PC-3 (cell line): ENCODE measurements around the gene SAMD9L. TPM values are rescaled to one million over a fixed set of nuclear protein-coding genes. Genes with fewer than 3 reads are reported as not detected.

Source experiments
- ATAC-seq: fragments of 200-7000 bp; cut with Tn5 transposase; 2 replicates; pipeline ENCODE4 v1.9.1; 2020; ENCODE audit warnings: mild to moderate bottlenecking, moderate library complexity
- BruUV-seq: library from RNA; stranded (reverse); fragments of 400-500 nt; replicated peaks from 2 replicates; lab custom pipeline; 2021; lab: Mats Ljungman, UMichigan
- CTCF ChIA-PET: fragments of 300-600 bp; sonication (Branson Sonifier 250); formaldehyde crosslinking; loops from one replicate; lab custom pipeline; 2022; ENCODE audit warnings: antibody characterized with exemption; lab: Charles Lee
- POLR2A ChIA-PET: fragments of 300-600 bp; sonication (Branson Sonifier 250); formaldehyde crosslinking; loops from one replicate; lab custom pipeline; 2022; ENCODE audit warnings: antibody characterized with exemption; ENCODE audit not compliant: unreplicated experiment; lab: Charles Lee
- DNase-seq: peaks from one replicate; pipeline ENCODE4 v3.0.0-alpha.2; 2015
- H2AFZ ChIP-seq: fragments of 300-600 bp; sonication (generic); 2 replicates; pipeline ENCODE4 v1.6.0; 2016; ENCODE audit warnings: antibody characterized with exemption, low read length
- H3F3A ChIP-seq: fragments of 300-600 bp; sonication (generic); one replicate; pipeline ENCODE4 v1.6.0; 2017; ENCODE audit warnings: antibody characterized with exemption, low read length, control low read depth, mild to moderate bottlenecking; ENCODE audit not compliant: unreplicated experiment
- H3K27ac ChIP-seq: fragments of 300-600 bp; sonication (generic); 2 replicates; pipeline ENCODE4 v1.5.1; 2016; ENCODE audit warnings: mild to moderate bottlenecking, low read length
- H3K27me3 ChIP-seq: fragments of 300-600 bp; sonication (generic); 2 replicates; pipeline ENCODE4 v1.6.1; 2016; ENCODE audit warnings: low read length, mixed read lengths
- H3K36me3 ChIP-seq: fragments of 300-600 bp; sonication (generic); 2 replicates; pipeline ENCODE4 v1.6.1; 2016; ENCODE audit warnings: low read depth, mixed run types, low read length, mixed read lengths
- H3K4me1 ChIP-seq: fragments of 300-600 bp; sonication (generic); 2 replicates; pipeline ENCODE4 v1.5.1; 2016; ENCODE audit warnings: low read length; ENCODE audit not compliant: insufficient read depth
- H3K4me2 ChIP-seq: fragments of 300-600 bp; sonication (generic); 2 replicates; pipeline ENCODE4 v1.6.0; 2016; ENCODE audit warnings: low read length
- H3K4me3 ChIP-seq: fragments of 300-600 bp; sonication (generic); 2 replicates; pipeline ENCODE4 v1.5.1; 2016; ENCODE audit warnings: mild to moderate bottlenecking, low read length, mixed read lengths
- H3K79me2 ChIP-seq: fragments of 300-600 bp; sonication (generic); 2 replicates; pipeline ENCODE4 v1.6.1; 2017; ENCODE audit warnings: low read length, mixed read lengths
- H3K9ac ChIP-seq: fragments of 300-600 bp; sonication (generic); 2 replicates; pipeline ENCODE4 v1.6.0; 2016; ENCODE audit warnings: mild to moderate bottlenecking, low read length
- H3K9me2 ChIP-seq: fragments of 300-600 bp; sonication (generic); replicated peaks from 2 replicates; pipeline ENCODE4 v1.6.1; 2016; ENCODE audit warnings: mixed run types, low read length, mixed read lengths
- H3K9me3 ChIP-seq: fragments of 300-600 bp; sonication (generic); 2 replicates; pipeline ENCODE4 v1.6.1; 2016; ENCODE audit warnings: low read length, mixed read lengths
- H4K20me1 ChIP-seq: fragments of 300-600 bp; sonication (generic); 2 replicates; pipeline ENCODE4 v1.6.1; 2016; ENCODE audit warnings: low read length, mixed read lengths
- EZH2 ChIP-seq: fragments of 300-600 bp; sonication (generic); IDR thresholded peaks from one replicate; pipeline ENCODE4 v1.6.1; 2017; ENCODE audit warnings: antibody characterized with exemption, mild to moderate bottlenecking, low read length; ENCODE audit not compliant: unreplicated experiment
- EZH2phosphoT487 ChIP-seq: fragments of 300-600 bp; sonication (generic); IDR thresholded peaks from 2 replicates; pipeline ENCODE4 v1.6.1; 2018; ENCODE audit warnings: mild to moderate bottlenecking, antibody characterized with exemption, low read length, borderline replicate concordance
- intact Hi-C: fragments of 100-400 bp; cut with micrococcal nuclease; formaldehyde crosslinking; loops from 2 replicates; pipeline ENCODE4 v1.9.0; 2023
- total RNA-seq: library from RNA; depleted of rRNA; stranded (reverse); fragments of >200 nt; gene quantifications from 2 replicates; pipeline ENCODE4 v1.2.3, GENCODE V29; 2014
- TF ChIP-seq, protein P1 (sequence below): fragments of 300-600 bp; sonication (generic); conservative IDR thresholded peaks from 2 replicates; pipeline ENCODE4 v1.5.1; 2017; ENCODE audit warnings: antibody characterized with exemption, low read depth, mild to moderate bottlenecking, low read length

Gene SAMD9L
- total RNA-seq, 1 experiment from 2014 or later = 2.8 TPM

DNA sequence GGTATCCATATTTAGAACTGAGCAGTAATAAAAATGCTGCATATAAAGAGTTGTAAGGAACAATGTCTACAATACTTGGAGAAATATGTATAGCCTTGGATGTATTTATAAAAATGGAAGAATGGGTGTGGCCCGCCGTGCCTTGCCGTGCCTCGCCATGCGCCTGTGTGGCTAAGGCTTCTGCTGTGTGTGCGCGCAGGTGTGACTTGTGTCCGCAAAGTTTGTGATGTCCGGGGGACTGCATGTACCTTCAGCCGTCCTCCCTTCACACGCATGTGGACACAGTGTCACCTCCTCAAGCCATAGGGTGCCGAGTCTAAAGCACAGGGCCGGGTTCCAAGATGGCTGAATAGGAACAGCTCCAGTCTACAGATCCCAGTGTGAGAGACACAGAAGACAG is 40.2 kb downstream of the SAMD9L start:
- no peaks in the 10 kb centered on the region for H3K27me3 ChIP-seq
- H3K27ac ChIP-seq = no peak overlapping the region
- H3K9me3 ChIP-seq = no peaks in the 10 kb centered on the region
- CTCF ChIA-PET = no interaction called here
- intact Hi-C loops = no loop called here
- H4K20me1 ChIP-seq = no peaks in the 10 kb centered on the region
- ATAC-seq (no peak), DNase-seq (no peak)
- no peaks in the 10 kb centered on the region for H3K9me2 ChIP-seq
- TF ChIP-seq EZH2phosphoT487 = no peak
- TF ChIP-seq, protein P1, sequence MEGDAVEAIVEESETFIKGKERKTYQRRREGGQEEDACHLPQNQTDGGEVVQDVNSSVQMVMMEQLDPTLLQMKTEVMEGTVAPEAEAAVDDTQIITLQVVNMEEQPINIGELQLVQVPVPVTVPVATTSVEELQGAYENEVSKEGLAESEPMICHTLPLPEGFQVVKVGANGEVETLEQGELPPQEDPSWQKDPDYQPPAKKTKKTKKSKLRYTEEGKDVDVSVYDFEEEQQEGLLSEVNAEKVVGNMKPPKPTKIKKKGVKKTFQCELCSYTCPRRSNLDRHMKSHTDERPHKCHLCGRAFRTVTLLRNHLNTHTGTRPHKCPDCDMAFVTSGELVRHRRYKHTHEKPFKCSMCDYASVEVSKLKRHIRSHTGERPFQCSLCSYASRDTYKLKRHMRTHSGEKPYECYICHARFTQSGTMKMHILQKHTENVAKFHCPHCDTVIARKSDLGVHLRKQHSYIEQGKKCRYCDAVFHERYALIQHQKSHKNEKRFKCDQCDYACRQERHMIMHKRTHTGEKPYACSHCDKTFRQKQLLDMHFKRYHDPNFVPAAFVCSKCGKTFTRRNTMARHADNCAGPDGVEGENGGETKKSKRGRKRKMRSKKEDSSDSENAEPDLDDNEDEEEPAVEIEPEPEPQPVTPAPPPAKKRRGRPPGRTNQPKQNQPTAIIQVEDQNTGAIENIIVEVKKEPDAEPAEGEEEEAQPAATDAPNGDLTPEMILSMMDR = no peak
- no peak overlapping the region for H3K4me2 ChIP-seq
- no peak overlapping the region for H3K9ac ChIP-seq
- BruUV-seq = no TSS peak
- no peaks in the 10 kb centered on the region for H3K79me2 ChIP-seq
- no peaks in the 10 kb centered on the region for H3K36me3 ChIP-seq
- H3F3A ChIP-seq = no peaks in the 10 kb centered on the region
- no peak overlapping the region for H3K4me3 ChIP-seq
- H3K4me1 ChIP-seq = no peaks in the 10 kb centered on the region
- no peak overlapping the region for H2AFZ ChIP-seq
- POLR2A ChIA-PET = no interaction called here

DNA sequence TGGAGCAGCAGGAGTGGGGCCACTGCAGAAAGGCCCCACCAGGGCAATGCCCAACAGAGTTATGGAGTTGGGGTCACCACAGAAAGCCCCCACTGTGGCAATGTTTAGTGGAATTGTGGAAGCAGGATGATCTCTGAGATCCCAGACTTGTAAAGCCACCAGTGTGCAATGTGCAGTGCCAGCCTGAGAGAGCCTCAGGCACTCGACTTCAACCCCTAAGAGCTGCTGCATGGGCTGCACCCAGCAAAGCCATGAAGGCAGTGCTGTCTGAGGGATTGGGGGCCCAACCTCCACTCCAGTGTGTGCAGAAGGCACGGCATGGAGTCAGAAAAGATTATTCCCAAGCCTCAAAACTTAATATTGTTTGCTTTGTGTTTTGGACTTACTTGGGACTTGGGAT is 50.8 kb downstream of the SAMD9L start:
- Histone ChIP-seq H3K9me2 (no peaks in the 10 kb centered on the region), H3K27me3 (no peaks in the 10 kb centered on the region), H3K36me3 (no peaks in the 10 kb centered on the region), H3K9ac (no peak overlapping the region), H3K4me2 (no peak overlapping the region), H3K4me3 (no peak overlapping the region), H3K79me2 (no peaks in the 10 kb centered on the region), H3K9me3 (no peaks in the 10 kb centered on the region), H2AFZ (no peak overlapping the region), H3K27ac (no peak overlapping the region), H3F3A (no peaks in the 10 kb centered on the region), H3K4me1 (no peaks in the 10 kb centered on the region), H4K20me1 (no peaks in the 10 kb centered on the region)
- DNase-seq (no peak), ATAC-seq (no peak)
- no peak for TF ChIP-seq EZH2phosphoT487
- TF ChIP-seq, protein P1 = no peak
- no peak for TF ChIP-seq EZH2
- intact Hi-C loops = no loop called here
- BruUV-seq = no TSS peak
- POLR2A ChIA-PET = no interaction called here
- CTCF ChIA-PET = no interaction called here

DNA sequence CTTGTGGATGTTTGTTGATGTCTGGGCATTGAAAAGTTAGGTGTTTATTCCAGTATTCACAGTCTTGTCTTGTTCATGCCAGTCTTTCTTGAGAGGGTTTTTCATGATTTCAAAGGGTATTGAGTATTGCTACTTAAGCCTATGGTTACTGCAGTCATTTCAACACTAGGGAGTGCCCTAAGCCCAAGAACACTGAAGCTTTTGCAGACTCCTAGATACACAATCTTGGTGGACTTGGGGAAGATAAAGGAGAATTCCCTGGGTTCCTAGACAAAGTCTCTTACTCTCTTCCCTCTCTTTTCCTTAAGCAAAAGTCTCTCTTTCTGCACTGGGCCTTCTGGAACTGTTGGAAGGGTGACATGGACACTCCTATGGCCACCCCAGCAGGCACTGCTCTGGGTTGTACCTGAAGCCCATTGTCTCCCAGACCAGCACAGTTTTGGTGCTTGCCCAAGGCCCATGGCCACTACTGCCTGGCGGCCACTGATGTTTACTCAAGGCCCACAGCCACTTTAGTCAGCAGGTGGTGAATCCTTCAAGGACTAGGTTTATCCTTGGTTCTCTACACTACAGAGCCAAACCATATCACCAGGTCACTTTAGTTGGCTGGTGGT is 55.3 kb downstream of the SAMD9L start:
- intact Hi-C loops = loop anchor here (1.0 kb wide), 1 partner anchor 135 kb away; no protein-coding TSS in a partner anchor

More for the DNA sequence above, 55.3 kb downstream of the SAMD9L start:
- DNase-seq = peak; percentile 46
- no peaks in the 10 kb centered on the region for H4K20me1 ChIP-seq
- H3F3A ChIP-seq = no peaks in the 10 kb centered on the region
- H2AFZ ChIP-seq = no peak overlapping the region
- no peaks in the 10 kb centered on the region for H3K9me3 ChIP-seq
- no peak overlapping the region for H3K4me2 ChIP-seq
- no peaks in the 10 kb centered on the region for H3K9me2 ChIP-seq
- ATAC-seq = peak; percentile 81
- no peak for TF ChIP-seq EZH2phosphoT487
- TF ChIP-seq, protein P1 = peak; percentile 64
- H3K36me3 ChIP-seq = no peaks in the 10 kb centered on the region
- ChIA-PET POLR2A (no interaction called here), CTCF (no interaction called here)
- no peak overlapping the region for H3K9ac ChIP-seq
- BruUV-seq = no TSS peak
- H3K79me2 ChIP-seq = no peaks in the 10 kb centered on the region
- no peak overlapping the region for H3K27ac ChIP-seq
- H3K4me3 ChIP-seq = no peak overlapping the region
- no peaks in the 10 kb centered on the region for H3K27me3 ChIP-seq
- no peaks in the 10 kb centered on the region for H3K4me1 ChIP-seq
